Right atrium auricular region (tissue), 2 donors: ENCODE data around the gene RAD51B. TPM values are rescaled to one million over a fixed set of nuclear protein-coding genes. Genes with fewer than 3 reads are reported as not detected.

Experiments
- DNase-seq: peaks from one replicate; pipeline ENCODE4 v3.0.0-alpha.2; 2019; ENCODE audit warnings: low spot score
- H3K27ac ChIP-seq, 2 donors: fragments of 200-600 bp; sonication (generic); 1 replicate in 1 of 2; 2 replicates in 1 of 2; pipeline ENCODE4 v1.5.1; 2016 to 2019
- H3K27me3 ChIP-seq, 2 donors: fragments of 200-600 bp; sonication (generic); one replicate each; pipeline versions ENCODE4 v1.5.1 to v1.6.0; 2017 to 2019
- H3K36me3 ChIP-seq: fragments of 200-600 bp; sonication (generic); one replicate; pipeline ENCODE4 v1.5.1; 2016
- H3K4me1 ChIP-seq, 2 donors: fragments of 200-600 bp; sonication (generic); one replicate each; pipeline versions ENCODE4 v1.5.1 to v1.6.0; 2017 to 2019
- H3K4me3 ChIP-seq, 2 donors: fragments of 200-600 bp; sonication (generic); 1 replicate in 1 of 2; 2 replicates in 1 of 2; pipeline ENCODE4 v1.5.1; 2017 to 2019; ENCODE audit warnings: mild to moderate bottlenecking in 1 of 2, moderate library complexity in 1 of 2
- H3K9me3 ChIP-seq, 2 donors: fragments of 200-600 bp; sonication (generic); one replicate each; pipeline ENCODE4 v1.5.1; 2019
- total RNA-seq, 2 donors: library from RNA; depleted of rRNA; stranded (reverse); fragments of >200 nt; gene quantifications; one replicate each; pipeline ENCODE4 v1.1.0, GENCODE V29; 2016
- TF ChIP-seq, protein P1 (sequence below), 2 donors: fragments of 200-600 bp; sonication (generic); IDR thresholded peaks; one replicate each; pipeline ENCODE4 v1.5.1; 2019; ENCODE audit warnings: antibody characterized with exemption in 2 of 2

Gene RAD51B
- total RNA-seq, 2 donors from 2014 or later = 1.2 to 1.5 TPM

DNA sequence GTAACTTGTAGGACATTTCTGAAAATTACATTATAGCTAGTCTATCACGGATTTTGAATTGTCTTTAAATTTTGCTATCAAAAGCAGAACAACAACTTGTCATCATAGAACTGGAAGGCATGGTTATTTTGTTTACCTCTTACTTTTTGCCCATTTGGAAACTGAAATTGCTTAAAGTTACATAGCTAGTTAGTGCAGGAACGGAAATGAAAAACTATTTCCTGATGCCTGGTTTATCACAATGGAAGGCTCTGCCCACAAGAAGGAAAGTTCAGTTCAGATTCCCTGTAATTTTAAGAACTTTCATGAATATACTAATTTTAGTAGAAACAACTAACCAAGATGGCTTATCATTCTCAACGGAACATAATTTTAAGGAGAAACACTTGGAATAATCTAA is 427.7 kb downstream of the RAD51B start:
- Histone ChIP-seq H3K27ac (peak overlapping the region; percentile 85 to 87), H3K9me3 (no peaks in the 10 kb centered on the region), H3K27me3 (no peaks in the 10 kb centered on the region), H3K4me1 (peaks cover 4 to 87% of the 10 kb centered on the region in 2 donors), H3K4me3 (no peak overlapping the region), H3K36me3 (no peaks in the 10 kb centered on the region)
- TF ChIP-seq, protein P1, sequence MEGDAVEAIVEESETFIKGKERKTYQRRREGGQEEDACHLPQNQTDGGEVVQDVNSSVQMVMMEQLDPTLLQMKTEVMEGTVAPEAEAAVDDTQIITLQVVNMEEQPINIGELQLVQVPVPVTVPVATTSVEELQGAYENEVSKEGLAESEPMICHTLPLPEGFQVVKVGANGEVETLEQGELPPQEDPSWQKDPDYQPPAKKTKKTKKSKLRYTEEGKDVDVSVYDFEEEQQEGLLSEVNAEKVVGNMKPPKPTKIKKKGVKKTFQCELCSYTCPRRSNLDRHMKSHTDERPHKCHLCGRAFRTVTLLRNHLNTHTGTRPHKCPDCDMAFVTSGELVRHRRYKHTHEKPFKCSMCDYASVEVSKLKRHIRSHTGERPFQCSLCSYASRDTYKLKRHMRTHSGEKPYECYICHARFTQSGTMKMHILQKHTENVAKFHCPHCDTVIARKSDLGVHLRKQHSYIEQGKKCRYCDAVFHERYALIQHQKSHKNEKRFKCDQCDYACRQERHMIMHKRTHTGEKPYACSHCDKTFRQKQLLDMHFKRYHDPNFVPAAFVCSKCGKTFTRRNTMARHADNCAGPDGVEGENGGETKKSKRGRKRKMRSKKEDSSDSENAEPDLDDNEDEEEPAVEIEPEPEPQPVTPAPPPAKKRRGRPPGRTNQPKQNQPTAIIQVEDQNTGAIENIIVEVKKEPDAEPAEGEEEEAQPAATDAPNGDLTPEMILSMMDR (IDR thresholded peaks at IDR 0.05) = no peak
- no peak for DNase-seq

DNA sequence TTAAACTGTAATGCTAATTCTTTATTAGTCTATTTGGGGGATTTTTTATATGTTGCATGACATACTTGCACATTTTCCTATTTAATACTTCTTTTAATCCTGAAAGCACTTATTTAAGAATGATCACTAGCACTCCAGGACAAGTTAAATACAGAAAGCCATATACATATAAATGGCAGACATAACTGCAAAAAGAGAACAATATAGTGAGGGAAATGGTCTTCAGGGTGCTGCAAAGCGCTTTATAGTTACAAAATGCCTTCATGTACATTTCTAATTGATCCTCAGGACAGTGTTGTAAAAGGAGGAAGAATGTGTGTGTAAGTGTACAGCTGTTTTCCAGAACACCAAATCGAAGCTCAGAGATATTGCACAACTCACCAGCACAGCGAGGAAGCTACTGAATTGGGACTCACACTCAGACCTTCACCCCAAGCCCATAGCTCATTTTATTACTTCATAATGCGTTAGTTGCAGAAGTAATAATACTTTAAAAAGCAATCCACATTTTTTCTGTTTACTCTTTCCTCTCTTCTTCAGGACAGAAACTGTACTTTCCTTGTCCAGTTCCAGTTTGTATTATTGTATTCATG is 428.2 kb downstream of the RAD51B start:
- peak; percentile 62 for DNase-seq
- no peaks in the 10 kb centered on the region for H3K9me3 ChIP-seq
- TF ChIP-seq, protein P1 (IDR thresholded peaks at IDR 0.05) = no peak
- no peaks in the 10 kb centered on the region for H3K36me3 ChIP-seq
- no peak overlapping the region for H3K4me3 ChIP-seq
- no peaks in the 10 kb centered on the region for H3K27me3 ChIP-seq
- peaks cover 4 to 86% of the 10 kb centered on the region in 2 donors for H3K4me1 ChIP-seq
- H3K27ac ChIP-seq = peak overlapping the region; percentile 85 to 87

DNA sequence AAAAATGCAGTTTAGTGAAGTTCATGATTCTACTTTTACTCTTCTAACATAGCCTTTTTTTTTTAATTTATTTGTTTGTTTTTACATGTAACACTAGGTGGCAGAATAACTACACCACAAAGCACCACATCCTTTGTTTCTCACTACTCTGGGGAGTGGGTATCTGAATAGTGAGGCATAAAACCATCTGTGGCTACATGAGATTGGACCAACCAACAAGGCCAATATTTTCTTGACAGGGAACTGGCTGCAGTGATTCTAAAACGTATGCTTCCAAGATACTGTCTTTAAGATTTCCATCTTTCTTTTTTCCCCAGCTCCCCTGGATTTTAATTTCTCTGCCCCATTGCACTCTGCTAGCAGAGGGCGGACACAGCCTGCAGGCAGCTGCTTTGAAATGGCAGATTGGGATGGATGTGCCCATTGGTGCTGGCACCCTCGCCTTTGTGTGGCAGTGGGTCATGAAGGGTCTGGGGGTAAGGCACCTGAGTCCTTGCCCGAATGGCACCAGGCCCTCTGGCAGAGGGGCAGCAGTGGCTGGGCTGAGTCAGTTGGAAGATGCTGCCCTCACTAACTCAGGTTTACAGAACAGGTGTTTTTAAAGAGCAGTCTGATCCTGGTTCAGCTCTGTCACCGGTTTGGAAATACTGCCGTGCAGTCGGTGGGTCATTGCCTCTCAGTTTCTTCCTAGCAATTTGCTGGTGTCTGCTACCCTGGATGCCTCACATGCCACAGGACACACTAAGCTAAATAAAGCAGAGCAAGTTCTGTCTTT is 429.1 kb downstream of the RAD51B start:
- DNase-seq = peak; percentile 61
- Histone ChIP-seq H3K27ac (peak overlapping the region; percentile 85 to 87), H3K9me3 (no peaks in the 10 kb centered on the region), H3K4me1 (peaks cover 4 to 81% of the 10 kb centered on the region in 2 donors), H3K27me3 (no peaks in the 10 kb centered on the region), H3K36me3 (no peaks in the 10 kb centered on the region), H3K4me3 (no peak overlapping the region)
- TF ChIP-seq, protein P1 (IDR thresholded peaks at IDR 0.05) = peak; percentile 62 to 74

DNA sequence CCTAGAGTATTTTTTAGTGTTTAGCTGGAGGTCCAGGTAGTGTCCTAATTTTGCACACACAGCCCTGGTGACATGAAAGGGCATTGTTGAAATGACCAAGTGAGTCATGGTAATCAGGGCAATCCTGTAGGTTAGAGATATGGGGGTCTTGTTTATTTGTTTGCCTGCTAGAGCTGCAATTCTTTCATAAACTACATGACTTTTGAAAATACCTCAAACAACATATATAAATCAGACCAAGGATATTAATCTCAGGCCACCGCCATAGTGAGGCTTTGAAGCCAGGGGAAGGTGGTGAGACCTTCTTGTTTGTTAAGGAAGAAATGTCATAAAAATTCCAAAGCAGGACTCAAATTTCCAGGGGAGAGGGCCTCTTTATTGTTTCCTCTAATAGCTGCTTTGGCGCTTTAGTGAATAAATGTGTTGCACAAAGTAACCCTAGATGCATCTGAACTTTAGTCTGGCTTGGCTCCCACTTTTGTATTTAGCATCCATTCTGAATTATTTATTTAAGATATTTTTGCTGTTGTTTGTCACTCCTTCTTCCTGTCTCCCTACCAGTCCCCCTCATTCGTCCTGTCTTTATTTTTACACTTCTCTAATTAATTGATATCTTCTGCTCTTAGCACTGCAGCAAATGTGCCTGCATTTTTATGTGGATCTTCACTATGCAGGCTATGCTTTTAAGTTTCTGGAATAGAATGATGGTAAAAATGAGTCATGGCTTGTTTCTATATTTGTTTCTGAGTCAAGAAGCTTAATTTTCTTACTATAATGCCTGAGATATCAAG is 430.3 kb downstream of the RAD51B start:
- TF ChIP-seq, protein P1 (IDR thresholded peaks at IDR 0.05) = no peak
- DNase-seq = no peak
- H3K4me3 ChIP-seq = no peak overlapping the region

DNA sequence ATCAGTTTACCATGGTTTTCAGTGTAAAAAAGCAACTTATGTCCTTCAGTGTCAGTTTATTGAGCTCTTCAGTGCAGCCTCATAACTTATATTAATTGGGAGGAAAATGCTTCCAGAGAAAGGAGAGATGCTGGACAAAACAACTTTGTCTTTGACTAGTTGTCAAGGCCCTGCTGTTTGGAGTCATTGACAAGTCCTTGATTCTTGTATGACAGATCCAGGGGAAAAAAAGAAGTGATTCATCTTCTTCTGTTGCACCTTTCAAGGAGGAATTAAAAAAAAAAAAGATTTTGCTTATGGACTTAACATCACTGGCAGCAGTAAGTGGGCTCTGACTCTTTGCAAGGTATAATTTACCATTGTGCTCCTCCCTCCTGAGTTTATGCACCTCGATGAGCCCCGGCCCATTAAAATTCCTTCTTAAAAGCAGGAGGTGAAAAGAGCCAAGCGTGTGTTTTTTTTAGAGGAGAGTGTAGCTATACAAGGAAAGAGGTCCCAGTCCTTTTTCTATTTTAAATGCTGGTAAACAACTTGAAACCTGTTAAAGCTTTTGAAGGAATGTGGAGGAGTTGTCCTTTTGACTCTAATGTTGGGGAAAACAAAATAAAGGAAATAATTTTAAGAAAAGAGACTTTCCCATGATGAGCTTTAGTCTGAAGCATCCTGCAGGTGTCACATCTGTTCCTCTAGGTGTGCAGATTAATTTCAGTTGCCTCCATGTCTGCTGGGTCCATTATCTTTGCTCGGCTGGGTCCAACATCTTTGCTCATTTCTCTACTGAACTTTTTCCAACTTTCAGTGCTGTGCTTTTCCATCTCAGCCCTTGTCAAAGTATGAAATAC is 431.6 kb downstream of the RAD51B start:
- peak overlapping the region; percentile 85 to 87 for H3K27ac ChIP-seq
- H3K4me1 ChIP-seq = peaks cover 4 to 58% of the 10 kb centered on the region in 2 donors
- H3K27me3 ChIP-seq = no peaks in the 10 kb centered on the region
- no peak for DNase-seq
- TF ChIP-seq, protein P1 (IDR thresholded peaks at IDR 0.05) = no peak
- no peak overlapping the region for H3K4me3 ChIP-seq
- H3K36me3 ChIP-seq = no peaks in the 10 kb centered on the region
- no peaks in the 10 kb centered on the region for H3K9me3 ChIP-seq

More for the DNA sequence above, 430.3 kb downstream of the RAD51B start:
- Histone ChIP-seq H3K27me3 (no peaks in the 10 kb centered on the region), H3K36me3 (no peaks in the 10 kb centered on the region), H3K27ac (peak overlapping the region; percentile 85 to 87), H3K9me3 (no peaks in the 10 kb centered on the region), H3K4me1 (peaks cover 4 to 71% of the 10 kb centered on the region in 2 donors)
